Skeletal muscle tissue (tissue), 5 donors: ENCODE measurements around the gene PSME1. TPM values are rescaled to one million over a fixed set of nuclear protein-coding genes. Genes with fewer than 3 reads are reported as not detected.

Experiments used
- H3K27ac ChIP-seq: one replicate; pipeline ENCODE4 v1.7.0; 2013; ENCODE audit warnings: mild to moderate bottlenecking, low read depth, low read length, inconsistent platforms
- H3K27me3 ChIP-seq, 3 donors: one replicate each; pipeline ENCODE4 v1.7.0; 2013; ENCODE audit warnings: low read length in 3 of 3; ENCODE audit not compliant: control insufficient read depth in 3 of 3, insufficient read depth in 3 of 3
- H3K36me3 ChIP-seq, 3 donors: one replicate each; pipeline ENCODE4 v1.7.0; 2013; ENCODE audit warnings: low read length in 3 of 3; ENCODE audit not compliant: control insufficient read depth in 3 of 3, insufficient read depth in 3 of 3
- H3K4me1 ChIP-seq, 3 donors: one replicate each; pipeline ENCODE4 v1.7.0; 2013; ENCODE audit warnings: low read length in 3 of 3, mild to moderate bottlenecking in 3 of 3; ENCODE audit not compliant: control insufficient read depth in 3 of 3, insufficient read depth in 3 of 3
- H3K4me3 ChIP-seq, 3 donors: one replicate each; pipeline ENCODE4 v1.7.0; 2013; ENCODE audit warnings: low read length in 3 of 3
- H3K9ac ChIP-seq, 3 donors: one replicate each; pipeline ENCODE4 v1.7.0; 2013; ENCODE audit warnings: low read length in 3 of 3, mild to moderate bottlenecking in 3 of 3, moderate library complexity in 2 of 3, low read depth in 1 of 3
- H3K9me3 ChIP-seq, 3 donors: one replicate each; pipeline ENCODE4 v1.7.0; 2013; ENCODE audit warnings: low read length in 3 of 3; ENCODE audit not compliant: control insufficient read depth in 3 of 3
- small RNA-seq: library from RNA; depleted of rRNA; stranded (forward); fragments of <200 nt; gene quantifications from one replicate; pipeline ENCODE3, GENCODE V24; 2014
- total RNA-seq: library from RNA; depleted of rRNA; stranded (reverse); fragments of >200 nt; gene quantifications from one replicate; pipeline ENCODE4 v1.2.3, GENCODE V29; 2014
- donor health status: Osteomylitis.

The PSME1 gene
- total RNA-seq, 1 donor from 2014 or later: 89.8 TPM

GRCh38 chr14:24185741-24186140 lies 49.7 kb downstream of the PSME1 start:
- H3K36me3 ChIP-seq: peaks cover 61 to 69% (median 64%) of the 10 kb centered on the region in 3 donors
- H3K4me1 ChIP-seq: peaks cover 16 to 21% (median 19%) of the 10 kb centered on the region in 3 donors
- no peaks in the 10 kb centered on the region for H3K27me3 ChIP-seq
- H3K27ac ChIP-seq: no peak overlapping the region
- no peak overlapping the region for H3K9ac ChIP-seq
- H3K4me3 ChIP-seq: no peak overlapping the region
- H3K9me3 ChIP-seq: no peaks in the 10 kb centered on the region

GRCh38 chr14:24186831-24187538 lies 51.0 kb downstream of the PSME1 start:
- Histone ChIP-seq H3K9ac (peak overlapping the region in 2 of 3 donors; percentile 79 to 86), H3K9me3 (no peaks in the 10 kb centered on the region), H3K36me3 (peaks cover 56 to 65% (median 60%) of the 10 kb centered on the region in 3 donors), H3K4me1 (peaks cover 16 to 21% (median 19%) of the 10 kb centered on the region in 3 donors), H3K4me3 (peak overlapping the region in 1 of 3 donors; percentile 84), H3K27me3 (no peaks in the 10 kb centered on the region), H3K27ac (no peak overlapping the region)

- no peaks in the 10 kb centered on the region for H3K9me3 ChIP-seq
- H3K36me3 ChIP-seq: peaks cover 56 to 65% (median 61%) of the 10 kb centered on the region in 3 donors
- peak overlapping the region; percentile 75 to 84 (median 83) for H3K4me3 ChIP-seq
- H3K27me3 ChIP-seq: no peaks in the 10 kb centered on the region
- H3K27ac ChIP-seq: peak overlapping the region; percentile 83
- peak overlapping the region; percentile 79 to 87 (median 86) for H3K9ac ChIP-seq
- H3K4me1 ChIP-seq: peaks cover 16 to 21% (median 20%) of the 10 kb centered on the region in 3 donors
These were observed 51.5 kb downstream of the PSME1 start for GRCh38 chr14:24187539-24187915.

Small RNAs within 50 kb of the gene (small RNA-seq; reads per million reads assigned to genes)
- gene IPO4 (not detected), gene IRF9 (not detected), gene RNA5SP383 (0.23 reads per million, percentile 10 among the genes with 10 or more reads in this experiment)

Other genes with a start within 250 kb of the PSME1 start
- 21.4 TPM for gene DHRS4, start 182.4 kb upstream of the PSME1 start, total RNA-seq
- gene DHRS4L2, start 147.3 kb upstream of the PSME1 start, total RNA-seq: 8.9 TPM
- gene CARMIL3, start 84.2 kb upstream of the PSME1 start, total RNA-seq: under 0.01 TPM
- not detected for gene CPNE6, start 64.6 kb upstream of the PSME1 start, total RNA-seq
- gene PCK2, start 41.9 kb upstream of the PSME1 start, total RNA-seq: 3.7 TPM
- 85.6 TPM for gene DCAF11, start 21.4 kb upstream of the PSME1 start, total RNA-seq
- 2.1 TPM for gene NRL, start 21.2 kb upstream of the PSME1 start, total RNA-seq
- 172 TPM for gene FITM1, start 5.5 kb upstream of the PSME1 start, total RNA-seq
- 12.0 TPM for gene EMC9, start 5.4 kb downstream of the PSME1 start, total RNA-seq
- gene PSME2, start 10.4 kb downstream of the PSME1 start, total RNA-seq: 58.5 TPM
- gene RNF31, start 11.3 kb downstream of the PSME1 start, total RNA-seq: 33.4 TPM
- 50.6 TPM for gene IRF9, start 25.1 kb downstream of the PSME1 start, total RNA-seq
- gene REC8, start 35.9 kb downstream of the PSME1 start, total RNA-seq: 2.1 TPM
- gene IPO4, start 52.6 kb downstream of the PSME1 start, total RNA-seq: 32.9 TPM
- gene TM9SF1, start 59.2 kb downstream of the PSME1 start, total RNA-seq: 18.3 TPM
- gene TSSK4, start 69.5 kb downstream of the PSME1 start, total RNA-seq: 0.52 TPM
- 29.2 TPM for gene CHMP4A, start 77.3 kb downstream of the PSME1 start, total RNA-seq
- gene MDP1, start 79.9 kb downstream of the PSME1 start, total RNA-seq: 9.9 TPM
- gene NEDD8, start 96.2 kb downstream of the PSME1 start, total RNA-seq: 81.9 TPM
- 49.6 TPM for gene GMPR2, start 96.7 kb downstream of the PSME1 start, total RNA-seq
- 34.4 TPM for gene TINF2, start 106.4 kb downstream of the PSME1 start, total RNA-seq
- gene TGM1, start 127.0 kb downstream of the PSME1 start, total RNA-seq: 0.52 TPM
- gene RABGGTA, start 135.4 kb downstream of the PSME1 start, total RNA-seq: 11.5 TPM
- 6.3 TPM for gene DHRS1, start 163.6 kb downstream of the PSME1 start, total RNA-seq
- 22.4 TPM for gene NOP9, start 163.7 kb downstream of the PSME1 start, total RNA-seq
- 4.7 TPM for gene CIDEB, start 171.8 kb downstream of the PSME1 start, total RNA-seq
- gene LTB4R2, start 173.9 kb downstream of the PSME1 start, total RNA-seq: 1.6 TPM
- 2.1 TPM for gene LTB4R, start 175.3 kb downstream of the PSME1 start, total RNA-seq
- 9.9 TPM for gene ADCY4, start 198.9 kb downstream of the PSME1 start, total RNA-seq
- gene RIPK3, start 203.8 kb downstream of the PSME1 start, total RNA-seq: 1.6 TPM
- 21.4 TPM for gene NFATC4, start 232.0 kb downstream of the PSME1 start, total RNA-seq